Measurements from ENCODE around the gene HAAO.

- no peak for TF ChIP-seq CTCF (conservative IDR thresholded peaks at IDR 0.05; ENCODE audit: low read depth, low read length)
- no peak for TF ChIP-seq EZH2 (IDR thresholded peaks at IDR 0.05; ENCODE audit: low read length, unreplicated experiment)
- no peak for TF ChIP-seq EZH2phosphoT487 (IDR thresholded peaks at IDR 0.05; ENCODE audit: borderline replicate concordance, low read length)
Observed at GRCh38 chr2:42724886-42725285, 67.5 kb downstream of the HAAO start.
